Measurements from ENCODE around the gene CLMP. TPM values are rescaled to one million over a fixed set of nuclear protein-coding genes. Genes with fewer than 3 reads are reported as not detected.
A peak's percentile ranks its signal among the peaks of the same experiment; 100 is the strongest.

Gene CLMP
- polyA plus RNA-seq, 6 donors from 2014 or later: 0.20 to 0.38 (median 0.31) TPM; not detected in 3

DNA sequence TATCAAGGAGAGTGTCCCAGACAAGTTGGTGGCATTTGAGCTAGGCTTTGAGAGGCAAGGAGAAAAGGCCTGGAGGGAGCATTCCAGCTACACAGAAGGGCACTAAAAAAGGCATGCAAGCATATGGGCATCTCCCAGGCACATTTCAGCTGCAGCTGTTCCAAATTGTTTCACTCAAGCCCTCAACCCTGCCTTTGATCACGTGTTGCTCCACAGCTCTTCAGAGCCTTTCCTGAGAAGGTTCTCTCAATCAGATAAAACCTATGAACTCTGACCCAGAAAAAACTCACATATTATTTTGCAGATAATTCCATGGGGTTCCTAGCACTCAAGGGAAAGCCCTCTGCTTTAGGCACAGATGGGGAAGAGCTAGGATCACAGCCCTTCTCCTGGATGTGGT, 108.7 kb downstream of the CLMP start:
- no peak overlapping the region for H3K4me3 Mint-ChIP-seq

GRCh38 chr11:123085497-123085896, 109.6 kb downstream of the CLMP start:
- Mint-ChIP-seq H3K4me1 (no peaks in the 10 kb centered on the region), H3K27me3 (no peaks in the 10 kb centered on the region), H3K9me3 (peaks cover 0 to 3% (median 0%) of the 10 kb centered on the region in 7 donors), H3K27ac (peak overlapping the region in 1 of 6 donors; percentile 61), H3K36me3 (peaks cover 0 to 9% of the 10 kb centered on the region in 2 donors), H3K4me3 (no peak overlapping the region)
- ATAC-seq (ENCODE audit: low read depth in 2 of 2): no peak
- DNase-seq: no peak

More for the DNA sequence above, 108.7 kb downstream of the CLMP start:
- peaks cover 0 to 9% of the 10 kb centered on the region in 2 donors for H3K36me3 Mint-ChIP-seq
- H3K27me3 Mint-ChIP-seq: no peaks in the 10 kb centered on the region
- H3K4me1 Mint-ChIP-seq: no peaks in the 10 kb centered on the region
- no peak overlapping the region for H3K27ac Mint-ChIP-seq
- H3K9me3 Mint-ChIP-seq: peaks cover 0 to 3% (median 0%) of the 10 kb centered on the region in 7 donors
- DNase-seq (no peak), ATAC-seq (ENCODE audit: low read depth in 2 of 2) (no peak)

DNA sequence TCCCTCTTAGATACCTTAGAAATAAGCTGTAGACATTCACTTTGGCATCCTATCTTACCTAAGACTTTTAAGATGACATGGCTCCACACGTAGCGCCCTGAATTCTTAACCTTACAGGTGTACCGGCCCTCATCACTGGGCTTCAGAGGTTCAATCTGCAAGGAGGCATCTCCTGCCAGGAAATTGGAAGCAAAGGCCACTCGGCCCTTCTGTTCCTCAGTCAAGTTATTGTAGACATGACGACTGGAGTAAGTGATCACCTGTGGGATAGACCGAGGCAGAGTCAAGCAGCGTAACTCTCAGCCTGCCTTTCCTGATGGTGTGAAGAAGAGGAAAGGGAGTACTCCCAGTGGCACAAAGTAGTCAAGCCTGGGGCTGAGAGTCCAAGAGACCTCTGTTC, 110.6 kb downstream of the CLMP start:
- ATAC-seq (ENCODE audit: low read depth in 2 of 2) (no peak), DNase-seq (no peak)
- no peaks in the 10 kb centered on the region for H3K4me1 Mint-ChIP-seq
- H3K4me3 Mint-ChIP-seq: no peak overlapping the region
- H3K27ac Mint-ChIP-seq: no peak overlapping the region
- peaks cover 0 to 9% of the 10 kb centered on the region in 2 donors for H3K36me3 Mint-ChIP-seq
- no peaks in the 10 kb centered on the region for H3K27me3 Mint-ChIP-seq
- H3K9me3 Mint-ChIP-seq: peaks cover 0 to 3% (median 0%) of the 10 kb centered on the region in 7 donors

DNA sequence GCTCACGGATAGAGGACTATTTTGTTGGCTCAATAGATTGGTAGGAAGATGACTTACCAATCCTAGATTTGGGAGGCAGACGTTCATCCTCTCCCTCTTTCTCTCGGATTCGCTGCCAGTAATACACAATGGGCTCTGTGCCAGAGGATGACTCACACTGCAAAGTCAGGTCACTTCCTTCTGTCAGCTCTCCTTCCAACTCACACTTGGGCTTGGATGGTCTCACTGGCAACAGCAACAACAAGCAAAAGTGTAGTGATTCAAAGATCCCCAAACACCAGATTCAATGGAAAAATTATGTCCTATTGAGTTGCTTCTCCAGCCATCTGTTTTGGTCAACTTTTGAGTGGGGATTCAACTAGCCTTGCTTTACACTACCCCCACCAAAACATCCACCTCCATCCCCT, 111.4 kb downstream of the CLMP start:
- no peak for ATAC-seq (ENCODE audit: low read depth in 2 of 2)
- DNase-seq: no peak
- Mint-ChIP-seq H3K27ac (no peak overlapping the region), H3K9me3 (peaks cover 0 to 3% (median 0%) of the 10 kb centered on the region in 7 donors), H3K27me3 (no peaks in the 10 kb centered on the region), H3K4me1 (no peaks in the 10 kb centered on the region), H3K4me3 (no peak overlapping the region), H3K36me3 (peaks cover 0 to 9% of the 10 kb centered on the region in 2 donors)

DNA sequence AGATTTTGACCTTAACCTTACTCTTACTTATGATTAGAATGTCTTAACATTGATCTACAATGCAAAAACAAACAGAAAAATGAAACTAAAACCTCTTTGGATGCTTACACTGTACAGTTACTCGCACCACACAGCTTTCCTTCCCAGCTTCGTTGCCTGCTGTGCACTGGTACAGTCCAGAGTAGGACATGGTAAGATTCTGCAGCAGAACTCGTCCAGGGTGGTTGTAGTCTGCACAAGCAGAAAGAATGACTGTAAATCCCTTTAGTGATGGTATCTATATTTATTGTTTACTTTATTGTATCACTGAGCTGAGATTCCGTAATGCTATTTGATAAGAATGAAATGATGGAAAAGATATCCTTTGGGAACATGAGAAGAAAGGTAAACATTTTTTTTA, 112.1 kb downstream of the CLMP start:
- peaks cover 0 to 9% of the 10 kb centered on the region in 2 donors for H3K36me3 Mint-ChIP-seq
- ATAC-seq (ENCODE audit: low read depth in 2 of 2) (no peak), DNase-seq (no peak)
- peaks cover 0 to 3% (median 0%) of the 10 kb centered on the region in 7 donors for H3K9me3 Mint-ChIP-seq
- no peaks in the 10 kb centered on the region for H3K27me3 Mint-ChIP-seq
- H3K4me1 Mint-ChIP-seq: no peaks in the 10 kb centered on the region
- H3K4me3 Mint-ChIP-seq: no peak overlapping the region
- H3K27ac Mint-ChIP-seq: peak overlapping the region in 1 of 6 donors; percentile 75

DNA sequence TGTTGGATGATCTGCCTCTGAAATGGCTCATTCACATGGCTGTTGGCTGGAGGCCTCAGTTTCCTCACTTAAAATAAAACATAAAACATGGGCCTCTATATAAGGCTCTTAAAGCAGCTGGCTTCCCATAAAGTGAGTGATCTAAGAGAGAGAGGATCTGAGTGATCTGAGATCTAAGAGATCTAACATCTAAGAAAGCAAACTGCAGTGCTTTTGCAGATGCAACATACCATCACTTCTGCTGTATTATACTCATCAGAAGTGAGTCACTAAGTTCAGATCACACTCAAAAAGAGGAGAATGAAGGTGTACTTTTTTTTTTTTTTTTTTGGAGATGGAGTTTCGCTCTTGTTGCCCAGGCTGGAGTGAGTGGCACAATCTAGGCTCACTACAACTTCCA, 115.0 kb downstream of the CLMP start:
- no peak for DNase-seq
- peaks cover 0 to 4% (median 0%) of the 10 kb centered on the region in 3 donors for H3K4me1 Mint-ChIP-seq
- H3K36me3 Mint-ChIP-seq: peaks cover 0 to 9% of the 10 kb centered on the region in 2 donors
- H3K27ac Mint-ChIP-seq: peak overlapping the region in 2 of 6 donors; percentile 12 to 17
- no peak overlapping the region for H3K4me3 Mint-ChIP-seq
- ATAC-seq (ENCODE audit: low read depth in 2 of 2): no peak
- peaks cover 0 to 3% (median 0%) of the 10 kb centered on the region in 7 donors for H3K9me3 Mint-ChIP-seq
- H3K27me3 Mint-ChIP-seq: no peaks in the 10 kb centered on the region

DNA sequence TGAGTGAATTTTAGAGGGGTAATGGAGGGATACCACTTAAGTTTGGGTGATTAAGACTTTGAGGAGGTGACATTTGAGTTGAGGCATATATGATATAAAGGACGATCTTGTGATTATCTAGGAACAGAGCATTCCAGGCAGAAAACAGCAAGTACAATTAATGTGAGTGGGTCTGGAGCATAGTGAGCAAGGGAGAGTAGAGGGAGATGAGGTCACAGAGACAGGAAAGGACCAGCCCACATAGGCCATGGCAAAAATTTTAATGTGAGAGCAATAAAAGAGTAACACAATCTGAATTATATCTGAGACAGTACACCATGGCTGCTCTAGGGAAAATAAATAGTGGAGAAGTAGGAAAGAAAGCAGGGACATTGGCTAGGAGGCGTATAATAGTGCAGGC, 118.6 kb downstream of the CLMP start:
- H3K4me1 Mint-ChIP-seq: peaks cover 0 to 15% (median 10%) of the 10 kb centered on the region in 3 donors
- peak overlapping the region in 1 of 6 donors; percentile 3 for H3K27ac Mint-ChIP-seq
- H3K27me3 Mint-ChIP-seq: no peaks in the 10 kb centered on the region
- ATAC-seq (ENCODE audit: low read depth in 2 of 2): no peak
- H3K36me3 Mint-ChIP-seq: peaks cover 0 to 6% of the 10 kb centered on the region in 2 donors
- no peak overlapping the region for H3K4me3 Mint-ChIP-seq
- no peaks in the 10 kb centered on the region for H3K9me3 Mint-ChIP-seq
- no peak for DNase-seq

DNA sequence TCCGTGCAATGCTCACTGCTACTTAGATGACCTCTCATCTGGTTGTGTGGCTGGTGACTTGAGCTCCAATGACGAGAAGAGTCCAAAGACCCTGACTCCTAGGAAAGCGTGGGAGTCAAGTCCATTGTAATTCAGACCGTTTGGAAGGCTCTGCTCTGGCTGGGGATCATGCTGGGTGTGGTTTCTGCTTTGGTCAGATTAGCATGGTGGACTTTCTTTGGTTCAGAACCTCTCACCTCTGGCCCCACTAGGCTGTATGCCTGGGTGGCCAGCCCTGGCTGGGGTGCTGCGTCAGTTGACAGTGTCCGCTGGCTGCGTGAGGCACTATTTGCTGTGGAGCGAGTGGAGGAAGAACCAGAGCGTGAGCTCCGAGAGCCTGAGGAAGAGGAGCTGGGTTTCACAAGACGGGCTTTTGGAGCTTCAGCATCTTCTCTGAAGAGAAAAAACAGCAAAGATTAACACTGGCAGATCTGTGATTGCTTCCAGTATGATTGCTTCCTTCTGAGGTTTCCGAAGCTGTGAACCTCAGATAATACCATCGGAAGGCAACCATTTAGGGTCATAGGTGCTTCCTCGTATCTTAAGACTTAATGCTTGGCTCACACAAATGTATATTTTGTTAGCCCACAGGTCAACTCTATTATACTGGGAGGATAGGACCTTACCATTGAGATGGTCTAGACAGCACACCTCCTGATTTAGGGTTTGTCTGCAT, 121.5 kb downstream of the CLMP start:
- Mint-ChIP-seq H3K4me3 (no peak overlapping the region), H3K27me3 (no peaks in the 10 kb centered on the region), H3K4me1 (peaks cover 16 to 43% (median 23%) of the 10 kb centered on the region in 3 donors), H3K9me3 (no peaks in the 10 kb centered on the region), H3K36me3 (peaks cover 0 to 6% of the 10 kb centered on the region in 2 donors), H3K27ac (peak overlapping the region in 1 of 6 donors; percentile 30)
- DNase-seq (no peak), ATAC-seq (ENCODE audit: low read depth in 2 of 2) (no peak)

DNA sequence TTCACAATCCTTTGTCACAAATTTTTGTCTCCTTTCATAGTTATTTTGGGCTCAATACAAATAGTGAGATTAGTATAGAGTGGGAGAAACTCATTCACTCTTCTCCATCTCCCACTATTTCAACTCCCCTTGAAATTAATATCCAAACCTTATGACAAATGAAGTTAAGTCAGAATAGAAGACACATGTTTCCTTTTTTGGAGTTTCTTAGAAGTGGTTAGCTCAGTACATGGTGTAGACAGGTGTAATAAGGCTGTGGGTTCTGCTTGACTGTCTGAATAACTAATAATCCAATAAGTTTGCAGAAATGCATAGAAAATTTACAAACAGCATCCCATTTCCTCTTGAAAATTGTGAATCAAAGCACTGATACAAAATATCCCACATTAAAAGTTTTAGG, 122.3 kb downstream of the CLMP start:
- Mint-ChIP-seq H3K9me3 (no peaks in the 10 kb centered on the region), H3K27me3 (no peaks in the 10 kb centered on the region), H3K27ac (peak overlapping the region in 4 of 6 donors; percentile 25 to 67 (median 38)), H3K4me3 (peak overlapping the region in 1 of 8 donors; percentile 47), H3K36me3 (peaks cover 0 to 6% of the 10 kb centered on the region in 2 donors), H3K4me1 (peaks cover 19 to 46% (median 24%) of the 10 kb centered on the region in 3 donors)
- DNase-seq: no peak
- ATAC-seq (ENCODE audit: low read depth in 2 of 2): no peak

- DNase-seq (no peak), ATAC-seq (ENCODE audit: low read depth in 2 of 2) (no peak)
- Mint-ChIP-seq H3K4me1 (peaks cover 19 to 46% (median 24%) of the 10 kb centered on the region in 3 donors), H3K27ac (peak overlapping the region in 4 of 6 donors; percentile 35 to 82 (median 56)), H3K9me3 (no peaks in the 10 kb centered on the region), H3K4me3 (peak overlapping the region in 1 of 8 donors; percentile 47), H3K36me3 (peaks cover 0 to 6% of the 10 kb centered on the region in 2 donors), H3K27me3 (no peaks in the 10 kb centered on the region)
Measured at GRCh38 chr11:123072332-123072761, 122.7 kb downstream of the CLMP start.

DNA sequence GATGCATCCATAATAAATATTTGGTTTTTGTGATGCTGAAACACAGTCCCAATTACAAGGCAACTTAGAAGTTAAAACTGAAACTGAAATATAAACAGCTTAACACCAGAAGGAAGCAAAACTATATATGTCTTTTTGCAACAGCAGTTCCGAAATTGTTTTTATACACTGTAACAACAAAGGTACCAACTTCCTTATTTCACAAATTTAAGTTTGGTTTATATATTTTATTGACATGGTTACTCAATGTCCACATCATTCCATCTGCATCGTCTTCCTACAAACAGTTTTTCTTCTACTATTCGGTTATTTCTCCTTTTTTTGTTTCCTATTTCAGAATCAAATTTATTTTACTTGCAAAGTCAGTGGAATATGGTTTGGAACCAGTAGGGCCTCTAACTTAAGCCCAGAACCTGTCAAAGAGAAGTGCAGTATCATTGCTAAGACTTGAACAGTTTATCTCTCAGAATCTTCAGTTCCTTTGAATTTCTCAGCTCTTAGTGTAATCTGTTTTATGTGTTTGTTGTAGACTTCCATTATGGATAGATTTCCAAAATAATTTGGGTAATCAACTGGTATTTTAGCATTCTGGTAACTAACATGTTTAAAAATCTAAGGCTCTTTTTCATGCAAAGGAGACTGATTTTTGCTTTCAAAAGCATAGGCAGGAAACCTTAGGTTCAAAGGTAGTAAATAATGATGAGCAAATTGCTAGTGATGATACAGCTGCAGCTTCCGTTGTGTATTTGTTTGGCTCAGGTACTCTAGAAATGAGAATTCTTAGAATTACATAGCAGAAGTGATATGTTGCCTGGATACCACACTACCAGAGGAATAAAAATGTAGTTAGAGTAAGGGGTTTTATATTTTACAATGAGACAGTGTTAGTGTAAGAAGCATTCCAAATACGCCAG, 124.9 kb downstream of the CLMP start:
- Mint-ChIP-seq H3K9me3 (no peaks in the 10 kb centered on the region), H3K36me3 (peaks cover 0 to 6% of the 10 kb centered on the region in 2 donors), H3K27ac (peak overlapping the region; percentile 81 to 94 (median 87)), H3K4me3 (peak overlapping the region; percentile 76 to 91 (median 88)), H3K4me1 (peaks cover 24 to 55% (median 25%) of the 10 kb centered on the region in 3 donors), H3K27me3 (no peaks in the 10 kb centered on the region)
- DNase-seq (peak; percentile 46), ATAC-seq (ENCODE audit: low read depth in 2 of 2) (peak; percentile 85 to 88)

DNA sequence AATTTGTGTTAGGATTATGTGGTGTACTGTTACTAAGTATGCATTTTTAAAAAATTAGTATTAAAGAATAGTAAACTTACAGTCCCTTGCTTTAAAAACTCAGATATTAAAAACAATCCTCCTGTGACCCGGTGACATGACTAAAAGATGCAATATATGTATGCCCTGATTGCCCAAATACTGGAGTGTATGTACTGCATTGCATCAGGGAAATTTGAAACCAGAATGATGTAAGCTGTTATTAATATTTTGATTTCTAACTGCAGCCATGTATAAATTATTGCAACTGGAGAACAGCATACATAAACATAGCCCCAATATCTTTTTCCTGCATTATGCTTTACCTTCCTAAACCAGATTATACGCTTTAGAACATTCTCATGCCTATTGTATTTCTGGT, 129.4 kb downstream of the CLMP start:
- Mint-ChIP-seq H3K27me3 (no peaks in the 10 kb centered on the region), H3K27ac (peak overlapping the region in 4 of 6 donors; percentile 65 to 99 (median 90)), H3K4me3 (peak overlapping the region in 5 of 8 donors; percentile 41 to 99 (median 80)), H3K4me1 (peaks cover 26 to 64% (median 52%) of the 10 kb centered on the region in 3 donors), H3K9me3 (no peaks in the 10 kb centered on the region), H3K36me3 (peaks cover 8 to 15% of the 10 kb centered on the region in 2 donors)
- ATAC-seq (ENCODE audit: low read depth in 2 of 2): no peak
- no peak for DNase-seq
